Keratinocyte (primary cell): Measurements from ENCODE around the gene NCKAP5. TPM values are rescaled to one million over a fixed set of nuclear protein-coding genes. Genes with fewer than 3 reads are reported as not detected.

Experiments
- DNase-seq: peaks from one replicate; pipeline ENCODE4 v3.0.0-alpha.2; 2011; ENCODE audit warnings: low read depth, missing footprints, low spot score
- FAIRE-seq: peaks from 2 replicates; lab custom pipeline; 2011; peaks lifted over from hg19 to GRCh38; lab: Jason Lieb, UNC
- H2AFZ ChIP-seq: 2 replicates; pipeline ENCODE4 v1.6.0; 2012; ENCODE audit warnings: low read length, control low read depth, inconsistent platforms; ENCODE audit not compliant: control insufficient read depth
- H3K27ac ChIP-seq: 2 replicates; pipeline ENCODE4 v1.5.1; 2011; ENCODE audit warnings: low read length; ENCODE audit not compliant: control insufficient read depth, insufficient read depth
- H3K27me3 ChIP-seq: 3 replicates; pipeline ENCODE4 v1.6.0; 2011; ENCODE audit warnings: low read length; ENCODE audit not compliant: control insufficient read depth, insufficient read depth; ENCODE audit errors: extremely low read depth
- H3K36me3 ChIP-seq, 2 experiments: 2 replicates in 1 of 2; 3 replicates in 1 of 2; pipeline ENCODE4 v1.5.1; 2011; ENCODE audit warnings: low read length in 2 of 2, mild to moderate bottlenecking in 1 of 2; ENCODE audit not compliant: control insufficient read depth in 2 of 2, insufficient read depth in 2 of 2; ENCODE audit errors: extremely low read depth in 1 of 2
- H3K4me1 ChIP-seq: 3 replicates; pipeline ENCODE4 v1.5.1; 2011; ENCODE audit warnings: low read length; ENCODE audit not compliant: control insufficient read depth, insufficient read depth; ENCODE audit errors: extremely low read depth
- H3K4me2 ChIP-seq: 3 replicates; pipeline ENCODE4 v1.6.0; 2011; ENCODE audit warnings: low read depth, low read length; ENCODE audit not compliant: control insufficient read depth, insufficient read depth; ENCODE audit errors: extremely low read depth
- H3K4me3 ChIP-seq, 3 experiments: fragments of 200-600 bp in 1 of 3; sonication (generic) in 1 of 3; 2 replicates in 2 of 3; 3 replicates in 1 of 3; pipeline ENCODE4 v1.5.1; 2011 to 2016; ENCODE audit warnings: low read length in 3 of 3, mild to moderate bottlenecking in 3 of 3, control low read depth in 2 of 3, inconsistent platforms in 1 of 3, low read depth in 1 of 3, mixed read lengths in 1 of 3, mixed run types in 1 of 3, moderate library complexity in 1 of 3; ENCODE audit not compliant: control insufficient read depth in 2 of 3, insufficient read depth in 2 of 3; ENCODE audit errors: extremely low read depth in 1 of 3
- H3K79me2 ChIP-seq: 2 replicates; pipeline ENCODE4 v1.6.0; 2012; ENCODE audit warnings: low read length; ENCODE audit not compliant: control insufficient read depth, insufficient read depth
- H3K9ac ChIP-seq: 3 replicates; pipeline ENCODE4 v1.6.0; 2011; ENCODE audit warnings: low read length; ENCODE audit not compliant: control insufficient read depth, insufficient read depth; ENCODE audit errors: extremely low read depth
- H3K9me1 ChIP-seq: 3 replicates; pipeline ENCODE4 v1.6.0; 2011; ENCODE audit warnings: low read length; ENCODE audit not compliant: control insufficient read depth, insufficient read depth; ENCODE audit errors: extremely low read depth
- H3K9me3 ChIP-seq: 2 replicates; pipeline ENCODE4 v1.5.1; 2012; ENCODE audit warnings: low read depth, low read length; ENCODE audit not compliant: control insufficient read depth
- H4K20me1 ChIP-seq: 3 replicates; pipeline ENCODE4 v1.6.0; 2011; ENCODE audit warnings: low read length; ENCODE audit not compliant: control insufficient read depth, insufficient read depth; ENCODE audit errors: extremely low read depth
- EZH2 ChIP-seq: IDR thresholded peaks from one replicate; pipeline ENCODE4 v1.6.1; 2012; ENCODE audit warnings: inconsistent platforms, mild to moderate bottlenecking, low read length, moderate library complexity
- dilution Hi-C: fragments of 300-500 bp; cut with MboI; formaldehyde crosslinking; loops from one replicate; pipeline ENCODE4 v1.7.0; 2020; ENCODE audit warnings: low sequenced_read_pairs; ENCODE audit not compliant: extremely low pct_ligation_motif_present
- polyA plus RNA-seq, 5 experiments: library from polyadenylated mRNA; depleted of rRNA in 3 of 5; stranded (reverse) in 3 of 5; stranded (forward) in 1 of 5; unstranded in 1 of 5; fragments of >200 nt; gene quantifications; 1 replicate in 1 of 5; 2 replicates in 3 of 5; 3 replicates in 1 of 5; pipeline versions ENCODE4 v1.2.1 to v1.2.3, GENCODE V29; 2011 to 2012; ENCODE audit warnings: missing spikeins in 2 of 5, low read depth in 1 of 5, low replicate concordance in 1 of 5
- TF ChIP-seq, protein P1 (sequence below), 3 experiments: IDR thresholded peaks in 1 of 3; conservative IDR thresholded peaks in 1 of 3; optimal IDR thresholded peaks in 1 of 3; 2 replicates in 2 of 3; 3 replicates in 1 of 3; pipeline versions ENCODE3 to v1.5.1; 2011; ENCODE audit warnings: low read length in 3 of 3, mild to moderate bottlenecking in 3 of 3, moderate library complexity in 2 of 3, control low read depth in 1 of 3, inconsistent platforms in 1 of 3; ENCODE audit not compliant: insufficient read depth in 2 of 3; ENCODE audit errors: extremely low read depth in 1 of 3

Gene NCKAP5
- polyA plus RNA-seq, 1 donor (not counting 4 experiments of a cell fraction or from before 2014, with no cell fraction given) = 3.6 TPM

DNA sequence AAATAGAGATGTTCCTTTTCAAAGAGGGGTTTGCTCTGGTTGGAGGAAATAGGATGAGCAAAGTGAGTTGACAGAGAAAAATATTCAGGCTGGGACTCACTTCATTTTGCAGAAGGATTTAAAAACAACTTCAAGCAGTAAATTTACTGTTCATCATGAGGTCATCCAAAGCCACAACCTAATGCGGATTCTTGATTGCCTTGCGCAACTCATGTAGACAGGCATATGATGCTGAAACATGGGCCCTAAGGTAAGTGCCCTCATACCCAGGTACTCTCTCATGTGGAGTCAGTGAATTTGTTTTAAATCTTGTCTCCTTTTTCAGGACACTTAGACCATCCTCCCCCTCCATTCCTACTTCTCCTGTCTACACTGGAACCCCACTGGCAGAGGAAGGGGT is 846.3 kb downstream of the NCKAP5 start:
- Histone ChIP-seq H3K9ac (no peak overlapping the region), H3K27me3 (no peaks in the 10 kb centered on the region), H3K79me2 (no peaks in the 10 kb centered on the region), H3K9me3 (no peaks in the 10 kb centered on the region), H3K36me3 (peaks cover 0 to 4% of the 10 kb centered on the region in 2 experiments), H3K27ac (no peak overlapping the region), H3K4me3 (no peak overlapping the region), H2AFZ (no peak overlapping the region), H3K9me1 (no peaks in the 10 kb centered on the region), H4K20me1 (no peaks in the 10 kb centered on the region), H3K4me1 (no peaks in the 10 kb centered on the region), H3K4me2 (no peak overlapping the region)
- no peak for TF ChIP-seq EZH2
- TF ChIP-seq, protein P1, sequence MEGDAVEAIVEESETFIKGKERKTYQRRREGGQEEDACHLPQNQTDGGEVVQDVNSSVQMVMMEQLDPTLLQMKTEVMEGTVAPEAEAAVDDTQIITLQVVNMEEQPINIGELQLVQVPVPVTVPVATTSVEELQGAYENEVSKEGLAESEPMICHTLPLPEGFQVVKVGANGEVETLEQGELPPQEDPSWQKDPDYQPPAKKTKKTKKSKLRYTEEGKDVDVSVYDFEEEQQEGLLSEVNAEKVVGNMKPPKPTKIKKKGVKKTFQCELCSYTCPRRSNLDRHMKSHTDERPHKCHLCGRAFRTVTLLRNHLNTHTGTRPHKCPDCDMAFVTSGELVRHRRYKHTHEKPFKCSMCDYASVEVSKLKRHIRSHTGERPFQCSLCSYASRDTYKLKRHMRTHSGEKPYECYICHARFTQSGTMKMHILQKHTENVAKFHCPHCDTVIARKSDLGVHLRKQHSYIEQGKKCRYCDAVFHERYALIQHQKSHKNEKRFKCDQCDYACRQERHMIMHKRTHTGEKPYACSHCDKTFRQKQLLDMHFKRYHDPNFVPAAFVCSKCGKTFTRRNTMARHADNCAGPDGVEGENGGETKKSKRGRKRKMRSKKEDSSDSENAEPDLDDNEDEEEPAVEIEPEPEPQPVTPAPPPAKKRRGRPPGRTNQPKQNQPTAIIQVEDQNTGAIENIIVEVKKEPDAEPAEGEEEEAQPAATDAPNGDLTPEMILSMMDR (optimal IDR thresholded peaks at IDR 0.05 in 1 of 3, IDR thresholded peaks at IDR 0.05 in 1 of 3, conservative IDR thresholded peaks at IDR 0.05 in 1 of 3; ENCODE audit: extremely low read depth in 1 of 3, insufficient read depth in 2 of 3, low read length in 3 of 3) = no peak
- DNase-seq (no peak), FAIRE-seq (no peak)
- dilution Hi-C loops = no loop called here

- H3K79me2 ChIP-seq = no peaks in the 10 kb centered on the region
- no peaks in the 10 kb centered on the region for H4K20me1 ChIP-seq
- H3K9ac ChIP-seq = no peak overlapping the region
- H2AFZ ChIP-seq = no peak overlapping the region
- H3K4me2 ChIP-seq = no peak overlapping the region
- H3K4me1 ChIP-seq = no peaks in the 10 kb centered on the region
- H3K9me3 ChIP-seq = no peaks in the 10 kb centered on the region
- no peak overlapping the region for H3K27ac ChIP-seq
- DNase-seq = no peak
- no peak for FAIRE-seq
- H3K9me1 ChIP-seq = no peaks in the 10 kb centered on the region
- no peaks in the 10 kb centered on the region for H3K36me3 ChIP-seq
- no peak overlapping the region for H3K4me3 ChIP-seq
- H3K27me3 ChIP-seq = no peaks in the 10 kb centered on the region
- TF ChIP-seq, protein P1 (optimal IDR thresholded peaks at IDR 0.05 in 1 of 3, IDR thresholded peaks at IDR 0.05 in 1 of 3, conservative IDR thresholded peaks at IDR 0.05 in 1 of 3; ENCODE audit: extremely low read depth in 1 of 3, insufficient read depth in 2 of 3, low read length in 3 of 3) = no peak
- no peak for TF ChIP-seq EZH2
- dilution Hi-C loops = no loop called here
These were observed 847.9 kb downstream of the NCKAP5 start for GRCh38 chr2:132720393-132720792.
